ENCODE results near the gene B4GALT3. TPM values are rescaled to one million over a fixed set of nuclear protein-coding genes. Genes with fewer than 3 reads are reported as not detected.

Gene B4GALT3
- total and polyA plus RNA-seq, 2 of the 4 experiments (the other 2 are of a cell fraction): 19.9 to 36.0 TPM

DNA sequence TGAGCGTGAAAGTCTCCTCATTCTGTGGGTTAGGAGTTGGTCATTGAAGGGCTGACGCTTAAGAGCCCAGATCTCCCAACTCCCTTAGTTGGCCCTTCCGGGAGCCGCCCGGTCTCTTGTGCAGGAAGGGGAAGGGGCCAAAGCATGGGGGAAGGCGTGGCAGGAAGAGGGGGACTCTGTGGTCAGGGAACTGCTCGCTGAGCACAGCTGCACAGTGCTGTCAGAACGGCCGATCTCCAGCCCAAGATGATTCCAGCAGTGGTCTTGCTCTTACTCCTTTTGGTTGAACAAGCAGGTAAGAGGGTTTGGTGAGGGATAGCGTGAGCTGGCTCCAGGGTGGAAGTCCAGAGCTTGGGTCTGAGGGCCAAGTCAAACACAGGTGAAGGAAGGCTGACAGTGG is 37.8 kb upstream of the B4GALT3 start, which contains the start of gene FCER1G:
TSS of gene FCER1G (plus strand) at position 220 of the 400 bp plus-strand sequence. CDS start at position 247, 27 bp downstream.
- Histone ChIP-seq H2AK5ac (ENCODE audit: low read depth, low read length) (no peak within 1 kb of the TSS), H4K20me1 (ENCODE audit: insufficient read depth, low read length) (no peaks in the 10 kb centered on the region), H3K9me3 (ENCODE audit: control insufficient read depth, insufficient read depth, low read length) (no peaks in the 10 kb centered on the region), H3K23ac (ENCODE audit: low read depth, low read length) (no peak within 1 kb of the TSS), H2BK15ac (ENCODE audit: low read depth, low read length) (no peak within 1 kb of the TSS), H3K56ac (ENCODE audit: extremely low read depth, insufficient read depth, low read length) (no peak within 1 kb of the TSS), H3K4me3 (ENCODE audit: insufficient read depth, low read depth, low read length) (no peak within 1 kb of the TSS), H2AFZ (replicated peaks; ENCODE audit: low read length, poor library complexity) (no peak within 1 kb of the TSS), H4K91ac (ENCODE audit: insufficient read depth, low read depth, low read length) (no peak within 1 kb of the TSS), H3K27ac (ENCODE audit: insufficient read depth, low read length) (no peak within 1 kb of the TSS), H2BK20ac (ENCODE audit: low read depth, low read length) (no peak within 1 kb of the TSS), H2AK9ac (replicated peaks; ENCODE audit: low read depth, low read length, poor library complexity) (peak within 1 kb of the TSS; percentile 39), H3K9ac (ENCODE audit: low read depth, low read length) (no peak within 1 kb of the TSS), H3K27me3 (ENCODE audit: control insufficient read depth, insufficient read depth, low read length) (no peaks in the 10 kb centered on the region), H2BK120ac (ENCODE audit: low read depth, low read length) (no peak within 1 kb of the TSS), H3K36me3 (ENCODE audit: control insufficient read depth, insufficient read depth, low read length) (peaks cover 38% of the 10 kb centered on the region), H3K79me1 (ENCODE audit: low read depth in 1 of 2, low read length in 2 of 2) (peaks cover 5 to 9% of the 10 kb centered on the region in 2 experiments), H3K9me1 (ENCODE audit: insufficient read depth, low read length) (peaks cover 14% of the 10 kb centered on the region), H3K4me1 (ENCODE audit: control insufficient read depth, insufficient read depth, low read length) (peaks cover 11% of the 10 kb centered on the region), H4K5ac (ENCODE audit: low read depth, low read length) (no peak within 1 kb of the TSS), H3K4ac (ENCODE audit: low read depth, low read length) (no peak within 1 kb of the TSS), H4K8ac (ENCODE audit: low read depth in 2 of 2, low read length in 2 of 2) (no peak within 1 kb of the TSS), H3K14ac (replicated peaks; ENCODE audit: low read depth, low read length) (no peak within 1 kb of the TSS), H3K18ac (ENCODE audit: low read depth, low read length) (no peak within 1 kb of the TSS), H2BK5ac (ENCODE audit: low read depth, low read length, poor library complexity, severe bottlenecking) (no peak within 1 kb of the TSS), H3K4me2 (ENCODE audit: low read depth, low read length) (no peak within 1 kb of the TSS)
- no peak for ATAC-seq (ENCODE audit: low read depth)
- TF ChIP-seq RFX5 (IDR thresholded peaks at IDR 0.05; ENCODE audit: low read depth, low read length): no peak
- no peak for TF ChIP-seq MAFK (IDR thresholded peaks at IDR 0.05; ENCODE audit: low read depth, low read length)
- no peak for TF ChIP-seq NFE2L2 (IDR thresholded peaks at IDR 0.05; ENCODE audit: low read depth, low read length)
- no peak for TF ChIP-seq SMC3 (IDR thresholded peaks at IDR 0.05; ENCODE audit: low read depth, low read length)
- no peak for TF ChIP-seq MXI1 (IDR thresholded peaks at IDR 0.05; ENCODE audit: borderline replicate concordance, low read depth, low read length)
- TF ChIP-seq CEBPB (IDR thresholded peaks at IDR 0.05; ENCODE audit: low read depth, low read length): no peak
- POLR2A ChIA-PET (ENCODE audit: unreplicated experiment): interaction anchor here (0.7 kb wide), 1 partner anchor 1661 kb away, joined by 10 read pairs; no protein-coding TSS in a partner anchor
- intact Hi-C loops (cut with micrococcal nuclease) (no loop called here), in situ Hi-C loops (cut with MboI; ENCODE audit: low sequenced_read_pairs) (loop anchor here (10.0 kb wide), 1 partner anchor 530 kb away; the partner anchor contains the start of gene DUSP12), dilution Hi-C loops (cut with HindIII; ENCODE audit: low sequenced_read_pairs, unreplicated experiment) (no loop called here)
- CTCF ChIA-PET: interaction anchor here (0.8 to 1.8 kb wide), 2 partner anchors 10 to 167 kb away, joined by 4 to 9 read pairs; partner anchors contain the start of gene TOMM40L
- no peak for DNase-seq
- BruUV-seq (replicated peaks): no TSS peak
- WGBS, 2 experiments (ENCODE audit: extremely low coverage in 2 of 2, insufficient read length in 1 of 2): no CpG with 5 or more reads among the region's 10 CpGs

All from IMR-90 (cell line).